Superior temporal gyrus (tissue), 1 donor: ENCODE results near the gene CBFA2T3.

Experiments
- DNase-seq: peaks from one replicate; pipeline ENCODE4 v3.0.0-alpha.2; 2016; ENCODE audit errors: extremely low spot score

Gene CBFA2T3

GRCh38 chr16:88877564-88878289 lies 99.3 kb downstream of the CBFA2T3 start:
- no peak for DNase-seq

DNA sequence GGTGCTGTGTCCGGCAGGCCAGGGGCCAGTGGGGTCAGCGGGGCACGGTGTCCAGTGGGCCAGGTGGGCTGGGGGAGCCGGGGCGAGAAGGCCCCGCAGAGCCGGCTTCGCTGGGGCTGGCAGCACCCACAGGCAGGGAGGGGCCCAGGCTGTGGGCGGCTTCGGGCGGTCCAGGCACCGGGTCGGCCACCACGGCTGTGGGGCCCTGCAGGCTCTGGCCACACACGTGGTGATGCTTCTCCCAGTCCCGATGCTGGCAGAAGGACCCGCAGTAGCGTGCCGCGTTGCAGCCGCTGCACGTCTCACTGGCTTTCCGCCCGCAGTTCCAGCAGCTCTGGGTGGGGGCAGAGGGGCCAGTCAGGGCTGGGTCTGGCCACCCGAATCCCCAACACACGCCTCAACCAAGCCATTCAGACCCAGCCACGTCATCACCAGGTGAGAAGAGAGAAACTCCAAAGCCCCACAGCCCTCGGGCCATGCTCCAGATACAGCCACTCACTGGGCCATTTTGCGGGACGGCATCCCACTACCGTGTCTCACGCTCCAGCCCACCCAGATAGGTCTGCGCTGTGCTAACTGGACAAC lies 100.0 kb downstream of the CBFA2T3 start:
- DNase-seq: no peak

- DNase-seq: no peak
Measured at GRCh38 chr16:88875703-88876234, 101.2 kb downstream of the CBFA2T3 start.

DNA sequence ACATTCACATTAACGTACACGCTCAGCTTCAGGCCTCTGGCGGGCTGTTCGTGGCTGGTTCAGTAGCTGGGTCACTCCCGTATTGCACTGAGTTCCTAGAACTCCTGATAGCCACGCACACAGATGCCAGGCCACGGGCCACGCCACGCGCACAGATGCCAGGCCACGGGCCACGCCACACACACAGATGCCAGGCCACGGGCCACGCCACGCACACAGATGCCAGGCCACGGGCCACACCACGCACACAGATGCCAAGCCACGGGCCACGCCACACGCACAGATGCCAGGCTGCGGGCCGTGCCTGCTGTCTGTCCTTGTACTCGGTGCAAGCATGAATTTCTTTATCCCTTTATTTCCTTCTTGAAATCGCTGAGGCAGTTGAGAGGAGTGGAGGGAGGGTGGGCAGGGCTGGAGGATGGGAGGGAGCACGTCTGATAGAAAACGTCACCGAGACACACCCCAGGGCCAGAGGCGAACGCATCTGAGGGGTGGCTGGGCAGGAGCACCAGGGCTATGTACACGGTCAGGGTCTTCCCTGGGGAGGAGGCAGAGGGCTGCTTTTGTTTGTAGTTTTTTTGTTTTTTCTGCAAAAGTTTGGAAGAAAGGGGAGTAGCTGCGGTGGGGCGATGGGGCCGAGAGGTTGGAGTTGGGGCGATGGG lies 101.9 kb downstream of the CBFA2T3 start:
- no peak for DNase-seq

GRCh38 chr16:88872650-88873331 lies 104.2 kb downstream of the CBFA2T3 start:
- no peak for DNase-seq

DNA sequence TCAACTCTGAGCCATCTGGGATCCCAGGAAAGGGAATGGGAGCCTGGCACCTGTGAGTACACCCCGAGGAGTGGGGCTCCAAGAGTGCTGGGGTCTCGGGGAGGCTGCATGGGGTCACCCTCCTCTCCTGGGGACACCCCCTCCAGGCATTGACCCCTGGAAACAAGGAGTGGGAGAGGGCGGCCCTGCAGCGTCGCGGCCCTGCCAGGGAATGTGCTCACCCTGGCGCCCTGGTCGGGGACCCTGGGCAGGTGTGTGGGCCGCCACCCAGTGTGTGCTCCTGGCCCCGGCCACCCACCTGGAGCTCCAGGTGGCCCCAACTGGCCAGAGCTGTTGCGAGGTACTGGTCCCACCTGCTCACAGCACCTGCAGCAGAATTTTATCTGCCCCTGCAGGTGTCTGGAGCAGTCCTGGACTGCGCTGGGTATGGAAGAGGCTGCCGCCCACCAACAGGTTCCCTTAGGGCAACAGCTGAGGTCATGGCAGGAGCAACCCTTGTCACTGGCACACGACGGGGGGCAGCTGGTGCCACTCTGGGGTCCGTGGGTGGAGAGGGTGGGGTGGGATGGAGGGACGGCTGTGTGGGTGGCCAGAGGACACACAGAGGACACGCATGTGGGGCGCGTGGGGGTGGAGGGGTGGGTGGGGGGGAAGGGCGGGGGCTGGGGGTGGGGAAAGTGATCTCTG lies 105.1 kb downstream of the CBFA2T3 start:
- no peak for DNase-seq

DNA sequence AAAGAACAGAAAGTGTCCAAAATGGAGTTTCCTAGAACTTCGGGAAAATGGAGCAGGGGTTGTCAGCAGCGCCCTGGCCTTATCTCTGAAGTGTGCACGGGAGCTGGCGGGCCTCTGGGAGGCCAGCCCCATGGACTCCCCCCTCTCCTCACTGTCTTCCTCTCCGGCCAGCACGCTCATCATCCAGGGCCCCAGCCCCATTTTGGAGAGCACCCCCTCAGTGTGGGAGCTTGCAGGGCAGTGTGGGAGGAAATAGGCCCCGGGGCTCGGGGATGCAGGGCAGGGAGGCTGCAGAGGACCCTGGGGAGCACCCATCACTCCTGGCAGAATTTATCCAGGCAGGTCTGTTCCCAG lies 105.7 kb downstream of the CBFA2T3 start:
- DNase-seq: no peak

- no peak for DNase-seq
Measured at GRCh38 chr16:88870608-88871348, 106.2 kb downstream of the CBFA2T3 start.

DNA sequence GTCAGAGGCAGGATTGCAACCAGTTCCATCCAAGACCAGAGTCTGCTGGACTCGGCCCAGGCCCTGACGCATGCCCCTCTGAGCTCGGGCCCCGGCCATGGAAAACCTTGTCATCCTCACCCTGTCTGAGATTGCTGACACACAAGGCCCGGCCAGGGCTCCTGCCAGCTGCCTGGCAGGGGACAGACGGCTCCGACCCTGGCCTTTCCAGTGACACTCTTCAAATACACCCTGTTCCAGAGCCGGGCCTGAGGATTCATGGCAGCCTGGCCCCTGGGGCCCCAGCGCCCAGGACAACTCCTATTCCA lies 107.4 kb downstream of the CBFA2T3 start:
- no peak for DNase-seq

- DNase-seq: no peak
Measured at GRCh38 chr16:88868974-88869672, 107.9 kb downstream of the CBFA2T3 start.

DNA sequence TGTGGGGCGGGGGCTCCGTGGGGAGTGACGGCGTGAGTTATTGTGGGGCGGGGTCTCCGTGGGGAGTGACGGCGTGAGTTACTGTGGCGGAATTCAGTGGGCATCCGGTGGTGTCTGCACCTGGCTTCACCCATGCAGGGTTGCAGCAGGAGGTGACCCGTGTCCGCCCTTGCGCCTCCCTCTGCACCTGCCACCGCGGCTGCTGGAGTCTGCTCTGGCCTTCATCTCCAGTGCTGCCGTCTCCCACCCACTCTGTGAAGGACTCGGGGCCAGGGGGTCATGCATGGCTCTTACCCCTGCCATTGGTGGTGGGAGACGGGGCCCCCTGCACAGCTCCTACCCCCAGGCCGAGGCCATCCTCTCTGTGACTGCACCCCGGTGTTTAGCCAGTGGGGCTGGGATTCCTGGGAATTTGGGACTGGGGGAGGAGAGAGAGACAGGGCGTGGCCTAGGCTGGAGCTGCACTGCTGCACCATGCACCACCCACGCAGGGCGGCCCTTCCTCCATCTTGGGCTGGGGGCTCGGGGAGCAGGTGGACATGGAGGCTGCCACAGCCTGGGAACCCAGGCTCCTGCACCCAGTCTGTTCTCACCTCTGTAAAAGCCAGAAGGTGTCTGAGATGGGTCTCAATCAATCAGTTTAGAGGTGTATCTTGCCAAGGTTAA lies 109.3 kb downstream of the CBFA2T3 start:
- no peak for DNase-seq

DNA sequence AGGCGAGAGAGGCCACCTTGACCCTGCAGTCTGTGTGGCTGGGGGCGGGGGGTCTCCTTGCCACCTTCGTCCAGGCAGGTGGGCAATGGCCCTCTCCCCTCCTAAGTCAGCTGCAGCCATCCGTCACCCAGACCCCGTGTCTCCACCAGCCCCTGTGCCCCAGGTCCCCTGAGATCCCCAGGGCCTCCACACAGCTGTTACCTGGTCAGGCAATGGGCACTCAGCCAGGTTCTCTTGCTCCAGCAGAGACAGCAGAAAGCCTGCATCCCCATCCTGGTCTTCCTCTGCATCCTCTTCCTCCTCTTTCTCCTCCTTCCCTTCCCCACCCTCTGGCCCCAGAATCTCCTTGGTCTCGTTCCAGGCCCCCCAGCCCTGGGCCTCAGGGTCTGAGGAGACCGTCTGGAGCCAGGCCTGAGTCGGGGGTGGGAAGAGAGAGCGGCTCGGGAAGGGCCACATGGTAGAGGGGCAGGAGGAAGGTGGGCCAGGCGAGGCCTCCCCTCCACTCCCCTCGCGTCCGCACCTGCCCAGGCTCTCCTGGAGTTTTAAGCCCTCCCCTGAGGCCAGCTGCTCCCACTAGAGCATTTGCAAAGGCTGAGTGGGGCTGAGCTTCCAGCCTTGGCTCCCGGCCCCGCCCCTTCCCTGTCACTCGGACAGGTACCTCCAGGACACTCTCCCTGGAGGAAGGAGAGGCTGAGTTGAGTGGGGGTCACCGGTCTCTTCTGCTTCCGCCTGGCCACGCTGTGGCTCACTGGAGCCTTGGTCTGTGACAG lies 110.7 kb downstream of the CBFA2T3 start, which contains the start of gene PABPN1L:
Gene PABPN1L, minus strand, starts transcription at position 510 of the 770 bp plus-strand sequence. Its CDS starts 54 bp downstream, at position 456.
- no peak for DNase-seq

DNA sequence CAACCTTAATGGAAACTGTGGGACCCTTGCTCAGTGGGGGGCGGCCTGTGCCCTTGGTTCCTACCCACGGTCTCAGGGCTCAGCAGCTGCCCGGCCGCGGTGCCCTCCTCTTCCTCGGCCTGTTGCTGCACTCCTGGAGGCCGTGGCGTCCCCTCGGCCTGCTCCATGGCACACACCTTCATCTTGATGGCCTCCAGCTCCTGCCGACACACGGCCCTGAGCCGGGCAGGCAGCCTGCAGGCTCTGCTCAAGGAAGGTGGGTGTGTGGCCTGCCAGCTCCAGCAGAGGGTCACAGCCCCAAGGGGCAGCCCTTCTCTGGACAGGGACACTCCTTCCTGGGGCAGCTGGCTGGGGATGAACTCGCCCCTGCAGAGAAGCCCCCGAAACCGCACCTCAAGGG lies 111.3 kb downstream of the CBFA2T3 start:
- DNase-seq: no peak

DNA sequence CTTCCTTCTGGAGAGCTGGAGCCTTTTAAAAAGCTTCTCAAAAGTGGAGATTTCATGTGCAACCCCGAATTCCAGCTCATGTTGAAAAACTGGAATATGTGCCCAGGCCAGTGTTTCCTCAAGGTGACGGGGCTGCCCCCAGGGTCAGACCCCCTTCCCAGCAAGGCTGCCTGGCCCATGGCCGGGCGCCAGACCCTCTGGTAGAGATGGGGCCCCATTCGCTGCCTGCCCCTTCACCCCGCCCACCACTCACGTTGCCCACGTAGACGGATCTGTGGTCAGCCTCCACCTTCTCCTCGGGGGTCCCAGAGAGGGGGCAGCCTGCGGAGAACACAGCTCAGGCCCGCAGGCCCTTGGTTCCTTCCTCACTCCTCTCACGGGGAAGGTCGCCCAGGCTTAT lies 111.7 kb downstream of the CBFA2T3 start:
- DNase-seq: no peak

DNA sequence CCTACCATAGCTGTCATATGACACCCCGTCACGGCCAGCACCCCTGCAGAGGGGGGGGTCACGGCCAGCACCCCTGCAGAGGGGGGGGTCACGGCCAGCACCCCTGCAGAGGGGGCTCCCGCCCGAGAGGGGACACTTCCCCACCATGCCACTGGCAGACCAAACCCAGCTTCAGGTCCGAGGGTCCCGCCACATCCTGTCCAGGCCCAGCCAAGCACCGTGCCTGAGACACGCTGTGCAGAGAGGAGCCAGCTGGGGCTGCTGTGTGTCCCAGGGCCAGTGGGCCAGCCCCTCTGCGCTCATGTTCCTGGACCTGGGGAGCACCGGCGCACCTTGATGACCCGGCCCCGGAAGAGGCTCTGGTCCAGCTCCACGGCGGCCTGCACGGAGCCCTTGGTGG lies 112.5 kb downstream of the CBFA2T3 start:
- DNase-seq: no peak

DNA sequence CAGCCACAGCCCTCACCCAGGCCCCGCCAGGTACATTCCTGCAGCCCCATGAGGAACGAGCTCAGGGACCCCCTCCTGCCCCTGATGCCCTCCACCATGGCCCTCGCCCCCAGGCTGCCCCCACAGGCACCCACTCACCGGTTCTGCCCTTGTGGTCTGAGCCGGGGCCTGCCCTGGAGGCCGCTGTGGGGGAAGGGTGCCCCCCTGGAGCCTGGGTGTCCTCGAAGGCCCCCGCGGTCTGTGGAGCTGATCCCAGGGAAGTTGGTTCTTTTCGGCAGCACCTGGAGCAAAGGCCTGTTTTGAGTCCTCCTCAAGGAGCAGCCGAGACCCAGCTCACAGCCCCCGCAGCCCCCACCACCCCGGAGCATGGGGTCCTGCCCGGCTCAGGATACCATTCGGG lies 112.9 kb downstream of the CBFA2T3 start:
- no peak for DNase-seq

DNA sequence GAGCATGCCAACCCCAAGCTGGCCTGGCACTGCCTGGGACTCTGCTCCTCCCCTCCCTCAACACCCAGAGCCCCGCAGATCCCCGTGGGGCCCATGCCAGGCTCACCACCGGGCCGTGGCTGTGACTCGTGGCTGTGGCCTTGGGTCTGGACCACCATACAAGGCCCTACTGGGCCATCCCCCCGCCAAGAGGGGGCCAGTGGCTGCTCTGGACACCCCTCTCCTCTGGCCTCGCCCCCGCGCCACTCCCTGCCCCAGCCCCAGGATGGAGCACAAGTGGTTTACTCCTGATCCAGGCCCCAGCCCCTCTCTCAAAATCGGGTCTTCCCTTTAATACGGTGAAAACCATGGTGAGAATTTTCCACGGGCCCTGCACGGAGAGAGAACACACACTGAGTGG lies 113.6 kb downstream of the CBFA2T3 start:
- DNase-seq: no peak

DNA sequence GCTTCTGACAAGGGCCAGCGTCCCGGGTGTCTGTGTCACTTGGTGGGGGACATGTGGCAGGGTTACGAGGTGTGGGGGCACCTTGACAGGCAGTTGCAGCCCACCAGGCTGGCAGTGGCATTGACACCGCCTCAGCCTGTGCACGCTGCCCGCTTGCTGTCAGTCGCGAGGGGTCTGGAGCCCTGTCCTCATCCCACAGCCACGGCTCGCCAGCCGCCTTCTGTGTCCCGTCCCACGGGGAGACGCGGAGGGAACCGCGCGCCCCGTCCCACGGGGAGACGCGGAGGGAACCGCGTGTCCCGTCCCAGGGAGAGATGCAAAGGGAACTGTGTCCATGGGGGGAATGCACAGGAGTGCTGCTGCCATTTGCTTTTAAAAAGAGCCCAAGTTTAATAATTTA lies 114.0 kb downstream of the CBFA2T3 start:
- no peak for DNase-seq

- DNase-seq: no peak
Measured at GRCh38 chr16:88861359-88861758, 115.6 kb downstream of the CBFA2T3 start.
